Right hindlimb (tissue), 1 donor: ENCODE data around the gene CBLC.

Source experiments
- DNase-seq: peaks from one replicate; pipeline ENCODE4 v3.0.0-alpha.2; 2018

CBLC gene

GRCh38 chr19:44803442-44804428, 26.0 kb downstream of the CBLC start:
- no peak for DNase-seq

- DNase-seq = no peak
These were observed 28.6 kb downstream of the CBLC start for GRCh38 chr19:44806291-44806690.

GRCh38 chr19:44807162-44807561, 29.5 kb downstream of the CBLC start:
- no peak for DNase-seq

DNA sequence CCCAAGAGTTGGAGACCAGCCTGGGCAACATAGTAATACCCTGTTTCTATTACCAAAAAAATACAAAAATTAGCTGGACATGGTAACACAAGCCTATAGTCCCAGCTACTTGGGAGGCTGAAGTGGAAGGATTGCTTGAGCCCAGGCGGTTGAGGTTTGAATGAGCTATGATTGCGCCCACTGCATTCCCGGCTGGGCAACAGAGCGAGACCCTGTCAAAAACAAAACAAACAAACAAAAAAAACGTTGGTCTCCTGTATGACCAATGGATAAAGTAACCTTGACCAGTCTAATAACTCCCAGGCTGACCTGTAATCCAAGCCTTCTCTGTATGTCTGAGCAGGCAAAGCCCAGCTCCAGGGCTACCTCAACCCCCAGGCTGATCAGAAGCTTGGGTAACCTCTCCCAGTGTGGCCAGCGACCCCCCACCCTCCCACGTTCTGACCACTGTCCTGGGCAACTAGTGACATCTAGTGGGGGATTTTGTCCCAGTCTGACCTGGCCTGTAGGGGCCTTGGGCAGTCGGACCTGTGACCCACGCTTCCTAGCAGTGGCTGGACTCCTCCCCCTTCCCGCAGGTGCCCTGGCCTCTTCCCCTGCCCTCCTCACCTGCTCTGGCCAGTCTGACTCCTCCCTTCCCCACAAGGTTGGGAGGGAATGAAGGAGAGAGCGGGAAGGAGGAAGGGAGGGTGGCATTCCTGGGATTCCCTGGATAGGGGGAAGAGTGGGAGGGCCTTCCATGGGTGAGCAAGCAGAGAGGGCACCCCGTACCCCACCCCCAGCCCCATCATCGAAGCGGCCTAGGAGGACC, 30.2 kb downstream of the CBLC start:
- peak; percentile 56 for DNase-seq

DNA sequence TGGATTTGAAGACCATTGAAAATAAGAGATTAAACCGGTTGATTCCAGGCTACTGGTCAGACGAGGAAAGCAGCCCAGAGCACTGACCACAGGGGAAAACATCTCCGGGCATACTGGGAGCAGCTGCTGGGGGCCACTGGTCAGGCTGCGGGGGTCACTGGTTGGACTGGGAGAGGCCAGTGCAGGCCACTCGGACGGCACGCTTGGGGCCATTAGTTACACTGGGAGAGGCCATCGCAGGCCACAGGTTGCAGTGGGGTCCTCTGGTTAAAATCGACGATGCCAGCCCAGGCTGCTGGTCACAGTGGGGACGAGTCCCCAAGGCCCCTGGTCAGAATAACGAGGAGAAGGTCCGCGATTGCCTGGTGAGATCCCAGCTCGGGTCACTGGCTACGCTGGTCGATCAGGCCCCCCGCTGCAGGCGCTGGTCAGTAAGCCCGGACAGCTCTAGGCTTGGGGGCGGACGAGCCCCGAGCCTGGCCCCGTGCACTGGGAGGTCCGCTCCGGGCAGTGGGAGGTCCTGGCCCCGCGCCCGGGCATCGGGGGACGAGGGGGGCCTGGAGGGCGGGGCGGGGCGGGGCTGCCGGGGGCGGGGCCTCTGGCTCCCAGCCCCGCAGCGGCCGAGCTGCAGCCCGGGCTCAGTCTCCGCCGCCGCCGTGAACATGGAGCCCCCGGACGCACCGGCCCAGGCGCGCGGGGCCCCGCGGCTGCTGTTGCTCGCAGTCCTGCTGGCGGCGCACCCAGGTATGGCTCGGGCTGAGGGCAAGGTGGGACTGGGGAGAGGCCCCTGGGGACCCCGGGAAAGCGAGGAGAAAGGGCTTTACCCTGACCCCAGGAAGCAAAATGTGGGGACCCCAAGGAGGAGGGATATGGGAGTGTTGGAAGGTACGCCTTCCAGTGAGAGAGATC, 31.0 kb downstream of the CBLC start, which contains the start of gene BCAM:
BCAM (plus strand) TSS at position 641 of the 909 bp plus-strand sequence; CDS start at position 663, 22 bp downstream.
- DNase-seq = peak; percentile 89

GRCh38 chr19:44809577-44810233, 32.0 kb downstream of the CBLC start:
- no peak for DNase-seq

DNA sequence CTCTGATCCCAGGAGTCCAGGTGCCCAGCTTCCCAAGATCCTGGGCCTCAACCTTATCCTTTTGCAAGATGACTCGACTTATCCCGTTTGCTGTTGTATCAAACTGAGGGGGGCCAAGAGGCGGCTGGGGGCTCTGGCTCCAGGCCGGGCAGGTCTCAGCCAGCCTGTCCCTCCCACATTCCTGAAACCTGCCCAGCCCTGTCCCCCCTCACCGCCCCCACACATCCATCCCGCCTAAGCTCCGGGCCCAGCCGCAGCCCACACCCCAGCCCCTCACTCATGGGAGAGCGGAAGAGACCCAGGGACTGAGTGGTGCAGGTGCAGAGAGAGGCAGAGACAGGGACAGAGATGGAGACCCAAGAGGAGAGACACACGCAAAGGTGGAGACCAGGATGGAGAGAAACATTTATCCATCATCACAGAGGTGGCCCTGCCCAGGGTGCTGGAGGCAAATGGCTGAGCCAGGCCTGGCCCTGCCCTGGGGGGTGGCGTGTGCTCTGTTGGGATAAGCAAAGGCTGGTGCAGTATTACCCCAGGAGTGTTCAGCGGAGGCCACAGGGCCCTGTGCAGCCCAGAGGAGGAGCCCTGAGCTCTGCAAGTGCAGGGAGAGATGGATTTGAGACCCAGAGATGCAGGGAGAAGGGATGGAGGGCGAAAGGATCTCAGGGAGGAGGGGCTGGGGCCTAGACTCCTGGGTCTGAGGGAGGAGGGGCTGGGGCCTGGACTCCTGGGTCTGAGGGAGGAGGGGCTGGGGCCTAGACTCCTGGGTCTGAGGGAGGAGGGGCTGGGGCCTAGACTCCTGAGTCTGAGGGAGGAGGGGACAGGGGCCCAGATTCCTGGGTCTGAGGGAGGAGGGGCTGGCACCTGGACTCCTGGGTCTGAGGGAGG, 32.8 kb downstream of the CBLC start:
- DNase-seq = no peak

DNA sequence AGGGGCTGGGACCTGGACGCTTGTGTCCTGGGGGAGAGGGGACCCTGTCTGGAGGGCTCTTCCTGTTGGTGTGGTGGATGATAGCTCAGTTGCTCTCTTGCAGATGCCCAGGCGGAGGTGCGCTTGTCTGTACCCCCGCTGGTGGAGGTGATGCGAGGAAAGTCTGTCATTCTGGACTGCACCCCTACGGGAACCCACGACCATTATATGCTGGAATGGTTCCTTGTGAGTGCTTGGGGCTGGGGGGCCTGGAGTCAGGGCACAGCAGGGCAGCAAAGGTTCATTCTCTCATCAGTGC, 33.4 kb downstream of the CBLC start:
- no peak for DNase-seq

DNA sequence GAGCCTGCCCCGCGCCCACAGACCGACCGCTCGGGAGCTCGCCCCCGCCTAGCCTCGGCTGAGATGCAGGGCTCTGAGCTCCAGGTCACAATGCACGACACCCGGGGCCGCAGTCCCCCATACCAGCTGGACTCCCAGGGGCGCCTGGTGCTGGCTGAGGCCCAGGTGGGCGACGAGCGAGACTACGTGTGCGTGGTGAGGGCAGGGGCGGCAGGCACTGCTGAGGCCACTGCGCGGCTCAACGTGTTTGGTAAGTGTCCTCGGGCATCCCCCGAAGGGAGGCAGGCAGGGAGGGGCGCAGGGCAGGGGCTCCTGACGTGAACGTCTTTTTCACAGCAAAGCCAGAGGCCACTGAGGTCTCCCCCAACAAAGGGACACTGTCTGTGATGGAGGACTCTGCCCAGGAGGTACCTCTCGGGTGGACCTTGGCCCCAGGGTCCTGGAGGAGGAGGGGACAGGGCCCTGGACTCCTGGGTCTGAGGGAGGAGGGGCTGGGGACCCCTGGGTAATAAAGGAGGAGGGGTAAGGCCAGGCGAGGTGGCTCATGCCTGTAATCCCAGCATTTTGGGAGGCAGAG, 34.5 kb downstream of the CBLC start:
- DNase-seq = no peak

DNA sequence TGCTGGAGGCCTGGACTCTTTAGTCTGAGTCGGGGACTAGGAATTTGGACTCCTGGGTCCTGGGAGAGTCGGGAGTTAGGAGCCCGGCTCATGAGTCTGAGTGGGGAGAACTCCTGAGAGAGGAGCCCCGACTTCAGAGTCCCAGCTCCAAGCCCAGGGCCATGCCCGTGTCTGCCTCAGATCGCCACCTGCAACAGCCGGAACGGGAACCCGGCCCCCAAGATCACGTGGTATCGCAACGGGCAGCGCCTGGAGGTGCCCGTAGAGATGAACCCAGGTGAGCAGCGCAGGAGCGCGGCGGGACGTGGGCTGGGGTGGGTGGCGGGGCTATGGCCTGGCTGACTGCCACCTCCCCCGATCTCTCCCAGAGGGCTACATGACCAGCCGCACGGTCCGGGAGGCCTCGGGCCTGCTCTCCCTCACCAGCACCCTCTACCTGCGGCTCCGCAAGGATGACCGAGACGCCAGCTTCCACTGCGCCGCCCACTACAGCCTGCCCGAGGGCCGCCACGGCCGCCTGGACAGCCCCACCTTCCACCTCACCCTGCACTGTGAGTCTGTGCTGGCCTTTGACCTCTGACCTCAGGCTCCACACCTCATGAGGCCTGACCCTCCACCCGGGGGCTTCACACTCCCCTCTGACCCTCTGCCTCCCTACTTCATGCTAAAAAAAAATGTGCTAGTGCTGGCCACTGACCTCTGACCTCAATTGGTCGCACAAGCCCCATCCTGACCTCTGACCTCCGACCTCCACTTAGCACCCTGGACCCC, 35.6 kb downstream of the CBLC start:
- no peak for DNase-seq

DNA sequence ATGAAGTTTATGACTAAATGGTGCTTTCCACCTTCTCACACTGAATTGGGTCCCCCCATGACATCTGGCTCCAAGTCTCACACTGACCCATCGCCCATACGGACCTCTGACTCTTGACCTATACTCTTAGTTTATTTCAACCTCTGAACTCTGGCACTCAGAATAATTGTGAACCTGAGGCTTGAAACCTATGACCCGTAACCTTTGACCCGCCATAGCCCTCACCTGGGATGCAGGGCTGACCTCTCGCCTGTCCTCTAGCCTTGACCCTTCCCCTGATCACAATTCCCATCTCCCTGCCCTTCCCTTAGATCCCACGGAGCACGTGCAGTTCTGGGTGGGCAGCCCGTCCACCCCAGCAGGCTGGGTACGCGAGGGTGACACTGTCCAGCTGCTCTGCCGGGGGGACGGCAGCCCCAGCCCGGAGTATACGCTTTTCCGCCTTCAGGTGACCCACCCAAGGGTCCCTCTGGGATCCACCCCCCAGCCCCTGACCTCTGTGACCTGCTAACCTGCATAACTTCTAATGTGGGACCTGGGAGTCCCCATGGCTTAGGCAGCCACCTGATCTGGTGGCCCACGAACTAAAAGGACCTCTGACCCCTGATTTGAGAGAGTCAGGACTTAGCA, 36.3 kb downstream of the CBLC start:
- no peak for DNase-seq

DNA sequence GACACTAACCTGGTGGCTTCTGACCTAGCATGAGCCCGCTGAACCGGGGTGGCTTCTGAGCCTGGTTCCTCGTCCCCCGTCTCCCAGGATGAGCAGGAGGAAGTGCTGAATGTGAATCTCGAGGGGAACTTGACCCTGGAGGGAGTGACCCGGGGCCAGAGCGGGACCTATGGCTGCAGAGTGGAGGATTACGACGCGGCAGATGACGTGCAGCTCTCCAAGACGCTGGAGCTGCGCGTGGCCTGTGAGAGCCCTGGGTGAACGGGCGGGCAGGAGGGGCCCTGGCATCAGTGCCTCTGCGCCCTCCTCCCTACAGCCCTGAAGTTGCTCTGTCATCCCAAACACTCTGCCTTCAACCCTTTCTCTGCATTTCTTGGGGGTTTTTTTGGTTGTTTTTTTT, 36.8 kb downstream of the CBLC start:
- no peak for DNase-seq

- peak; percentile 62 for DNase-seq
These were observed 38.6 kb downstream of the CBLC start for GRCh38 chr19:44816301-44816700.

- no peak for DNase-seq
These were observed 40.2 kb downstream of the CBLC start for GRCh38 chr19:44817725-44818465.

DNA sequence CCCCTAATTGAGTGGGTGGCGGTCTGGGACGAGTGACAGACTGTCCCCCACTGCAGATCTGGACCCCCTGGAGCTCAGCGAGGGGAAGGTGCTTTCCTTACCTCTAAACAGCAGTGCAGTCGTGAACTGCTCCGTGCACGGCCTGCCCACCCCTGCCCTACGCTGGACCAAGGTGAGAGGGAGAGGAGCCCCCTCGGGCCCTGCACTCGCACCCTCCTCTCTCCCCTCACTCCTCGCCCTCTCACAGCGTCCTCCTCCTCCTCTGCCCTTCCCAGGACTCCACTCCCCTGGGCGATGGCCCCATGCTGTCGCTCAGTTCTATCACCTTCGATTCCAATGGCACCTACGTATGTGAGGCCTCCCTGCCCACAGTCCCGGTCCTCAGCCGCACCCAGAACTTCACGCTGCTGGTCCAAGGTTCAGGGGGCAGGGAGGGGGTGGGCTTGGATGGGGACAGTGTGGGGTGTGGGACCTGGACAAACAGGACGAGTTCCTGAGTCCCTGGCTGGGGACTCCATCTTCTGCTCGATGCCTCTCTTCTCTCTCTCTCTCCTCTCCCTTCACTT, 40.9 kb downstream of the CBLC start:
- no peak for DNase-seq

- DNase-seq = no peak
These were observed 41.6 kb downstream of the CBLC start for GRCh38 chr19:44819246-44819832.

GRCh38 chr19:44820648-44821609, 43.2 kb downstream of the CBLC start:
- DNase-seq = peak; percentile 71
